Lower leg skin (tissue), 3 donors: ENCODE results near the gene ACIN1.

Experiments
- CTCF ChIP-seq, 3 donors: fragments of 450-650 bp; IDR thresholded peaks; one replicate each; pipeline ENCODE4 v1.5.1; 2016; ENCODE audit warnings: antibody characterized with exemption in 3 of 3, mild to moderate bottlenecking in 3 of 3, moderate library complexity in 2 of 3
- POLR2A ChIP-seq, 2 donors: fragments of 450-650 bp; IDR thresholded peaks; one replicate each; pipeline ENCODE4 v1.6.1; 2016 to 2017; ENCODE audit warnings: antibody characterized with exemption in 2 of 2, mild to moderate bottlenecking in 1 of 2, moderate library complexity in 1 of 2

- no peak for TF ChIP-seq CTCF (IDR thresholded peaks at IDR 0.05)
- no peak for TF ChIP-seq POLR2A (IDR thresholded peaks at IDR 0.05)
Measured at GRCh38 chr14:23119363-23120327, 24.7 kb upstream of the ACIN1 start.
